Stimulated activated CD8-positive, alpha-beta memory T cell treated with anti-CD3 and anti-CD28 coated beads, Interleukin-4, amount 100 ng/mL, for 4 hours (primary cell): Measurements from ENCODE around the gene ACBD4.

Experiments used
- DNase-seq, 2 donors: peaks; one replicate each; pipeline ENCODE4 v3.0.0-alpha.2; 2020; ENCODE audit warnings: low read depth in 2 of 2, low spot score in 1 of 2

Gene ACBD4

GRCh38 chr17:45132572-45133463 is 2.7 kb upstream of the ACBD4 start:
- DNase-seq: no peak

DNA sequence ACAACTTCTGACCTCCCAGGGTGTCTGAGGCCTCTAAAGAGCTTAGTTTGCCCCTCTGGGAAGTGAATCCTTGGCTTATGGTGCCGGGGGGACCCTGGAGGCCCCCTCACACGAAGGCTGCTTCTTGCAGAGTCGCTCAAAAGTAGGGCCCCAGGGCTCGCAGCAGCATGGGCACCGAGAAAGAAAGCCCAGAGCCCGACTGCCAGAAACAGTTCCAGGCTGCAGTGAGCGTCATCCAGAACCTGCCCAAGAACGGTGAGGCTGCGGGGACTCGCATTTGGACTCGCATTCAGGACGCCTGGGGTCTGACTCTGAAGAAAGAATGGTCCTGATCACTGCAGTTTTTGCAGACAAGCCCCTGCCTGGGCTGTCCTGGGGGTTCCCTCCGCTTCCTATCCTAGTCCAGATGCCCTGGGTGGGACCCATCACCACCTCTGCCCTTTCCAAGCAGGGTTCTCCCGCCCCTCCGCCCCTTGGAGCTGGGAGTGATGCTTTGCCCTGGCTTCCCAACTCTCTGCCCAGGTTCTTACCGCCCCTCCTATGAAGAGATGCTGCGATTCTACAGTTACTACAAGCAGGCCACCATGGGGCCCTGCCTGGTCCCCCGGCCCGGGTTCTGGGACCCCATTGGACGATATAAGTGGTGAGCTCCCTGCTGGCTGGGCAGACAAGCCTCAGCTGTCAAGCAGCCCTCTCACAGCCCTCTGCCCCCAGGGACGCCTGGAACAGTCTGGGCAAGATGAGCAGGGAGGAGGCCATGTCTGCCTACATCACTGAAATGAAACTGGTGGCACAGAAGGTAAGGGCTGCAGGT is 698 bp downstream of the ACBD4 start:
- no peak for DNase-seq

- DNase-seq: no peak
Observed at GRCh38 chr17:45136846-45137560, 1.5 kb downstream of the ACBD4 start.

GRCh38 chr17:45137561-45138305 is 2.2 kb downstream of the ACBD4 start:
- no peak for DNase-seq

- no peak for DNase-seq
Observed at GRCh38 chr17:45138911-45139532, 3.5 kb downstream of the ACBD4 start.

GRCh38 chr17:45139533-45139920 is 4.0 kb downstream of the ACBD4 start:
- DNase-seq: no peak

DNA sequence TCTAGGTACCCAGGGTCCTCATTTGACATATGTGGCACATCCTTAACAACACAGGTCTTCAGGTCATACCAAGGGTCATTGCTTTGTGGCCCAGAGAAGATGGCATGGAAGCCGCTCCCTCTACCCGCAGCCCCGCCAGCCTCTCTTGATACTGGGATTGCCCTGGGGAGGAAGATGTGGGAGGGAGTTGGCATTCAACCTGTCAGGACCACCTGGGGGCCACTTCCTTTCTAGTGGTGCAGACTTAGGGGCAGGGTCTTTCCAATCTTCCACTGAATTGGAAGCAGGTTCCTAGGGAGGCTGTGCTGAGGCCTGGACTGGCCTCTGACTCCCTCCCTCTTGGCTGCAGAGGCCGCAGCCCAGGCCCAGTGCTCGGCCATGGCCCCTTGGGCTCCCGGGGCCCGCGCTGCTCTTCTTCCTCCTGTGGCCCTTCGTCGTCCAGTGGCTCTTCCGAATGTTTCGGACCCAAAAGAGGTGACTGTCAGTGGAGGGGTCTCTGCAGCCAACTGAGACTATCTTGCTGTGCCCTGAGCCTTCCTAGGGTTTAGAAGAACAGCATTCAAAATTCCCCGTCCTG is 7.7 kb downstream of the ACBD4 start:
- no peak for DNase-seq

GRCh38 chr17:45143767-45144198 is 8.3 kb downstream of the ACBD4 start:
- DNase-seq: no peak

GRCh38 chr17:45144199-45145034 is 8.9 kb downstream of the ACBD4 start:
- DNase-seq: no peak

GRCh38 chr17:45145035-45145389 is 9.5 kb downstream of the ACBD4 start:
- DNase-seq: no peak

- DNase-seq: no peak
Observed at GRCh38 chr17:45146166-45146565, 10.7 kb downstream of the ACBD4 start.

- no peak for DNase-seq
Observed at GRCh38 chr17:45146592-45146889, 11.1 kb downstream of the ACBD4 start.

GRCh38 chr17:45146890-45147580 is 11.5 kb downstream of the ACBD4 start:
- DNase-seq: no peak

- no peak for DNase-seq
Observed at GRCh38 chr17:45147581-45148182, 12.2 kb downstream of the ACBD4 start.

DNA sequence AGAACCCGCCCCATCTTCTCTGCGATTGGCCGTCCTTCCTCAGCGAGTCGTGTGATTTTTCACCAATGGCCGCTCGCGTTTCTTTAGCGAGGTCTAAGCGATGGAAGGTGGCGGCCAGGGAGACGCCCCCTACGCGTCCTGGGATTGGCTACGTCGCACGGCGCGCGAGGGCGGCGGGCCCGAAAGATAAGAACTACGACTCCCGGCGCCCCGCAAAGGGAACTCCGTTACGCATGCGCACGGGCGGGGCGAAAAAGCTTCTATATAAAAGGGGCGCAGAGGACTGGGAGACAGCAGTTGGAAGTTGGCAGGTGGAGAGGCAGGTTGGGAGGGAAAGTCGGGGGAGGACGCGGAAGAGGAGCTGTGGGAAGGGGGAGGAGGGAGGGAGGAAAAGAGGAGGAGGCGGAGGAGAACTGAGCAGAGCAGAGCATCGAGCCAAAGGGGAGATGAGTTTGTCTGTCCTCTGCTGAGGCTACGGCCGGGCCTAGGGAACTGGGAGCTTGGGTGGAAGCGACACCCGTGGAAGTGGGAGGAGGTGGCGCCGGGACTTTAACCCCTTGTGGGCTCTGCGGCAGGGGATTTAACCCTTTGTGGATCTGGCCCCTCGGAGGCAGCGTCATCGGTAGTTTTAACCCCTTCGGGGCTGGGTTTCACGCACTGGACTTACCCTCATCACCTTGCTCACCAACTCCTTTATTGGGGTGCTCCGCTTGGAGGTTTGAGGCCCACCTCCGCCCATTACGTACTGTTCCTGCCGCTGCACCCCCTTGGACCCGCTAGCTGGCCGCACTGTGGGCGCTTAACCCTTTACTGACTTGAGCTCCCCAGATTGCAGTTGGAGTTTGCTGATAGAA is 12.9 kb downstream of the ACBD4 start, which contains the start of gene HEXIM1:
Gene HEXIM1 (plus strand): TSS at position 293 of the 854 bp plus-strand sequence. CDS start 716 bp downstream, outside the sequence.
- peak; percentile 98 for DNase-seq

DNA sequence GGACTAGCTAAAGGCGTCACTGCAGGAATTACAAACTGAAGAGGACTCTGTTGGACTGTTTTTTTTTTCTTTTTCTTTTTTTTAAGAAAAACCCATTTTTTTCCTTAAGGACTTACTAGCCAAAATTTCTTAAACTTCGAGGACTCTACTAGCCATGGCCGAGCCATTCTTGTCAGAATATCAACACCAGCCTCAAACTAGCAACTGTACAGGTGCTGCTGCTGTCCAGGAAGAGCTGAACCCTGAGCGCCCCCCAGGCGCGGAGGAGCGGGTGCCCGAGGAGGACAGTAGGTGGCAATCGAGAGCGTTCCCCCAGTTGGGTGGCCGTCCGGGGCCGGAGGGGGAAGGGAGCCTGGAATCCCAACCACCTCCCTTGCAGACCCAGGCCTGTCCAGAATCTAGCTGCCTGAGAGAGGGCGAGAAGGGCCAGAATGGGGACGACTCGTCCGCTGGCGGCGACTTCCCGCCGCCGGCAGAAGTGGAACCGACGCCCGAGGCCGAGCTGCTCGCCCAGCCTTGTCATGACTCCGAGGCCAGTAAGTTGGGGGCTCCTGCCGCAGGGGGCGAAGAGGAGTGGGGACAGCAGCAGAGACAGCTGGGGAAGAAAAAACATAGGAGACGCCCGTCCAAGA is 13.7 kb downstream of the ACBD4 start:
- DNase-seq: no peak
